Neural progenitor cell (in vitro differentiated cells): ENCODE measurements around the gene LRFN4. TPM values are rescaled to one million over a fixed set of nuclear protein-coding genes. Genes with fewer than 3 reads are reported as not detected.
A peak's percentile ranks its signal among the peaks of the same experiment; 100 is the strongest.

Experiments used
- DNase-seq: peaks from one replicate; pipeline ENCODE4 v3.0.0-alpha.2; 2016; ENCODE audit warnings: low spot score
- H2AFZ ChIP-seq: fragments of 200-600 bp; sonication (generic); replicated peaks from 2 replicates; pipeline ENCODE4 v1.6.1; 2016; ENCODE audit warnings: antibody characterized with exemption
- H3F3A ChIP-seq: fragments of 200-600 bp; sonication (generic); 2 replicates; pipeline ENCODE4 v1.6.1; 2016; ENCODE audit warnings: antibody characterized with exemption, low read depth
- H3K27ac ChIP-seq: fragments of 200-600 bp; sonication (generic); 2 replicates; pipeline ENCODE4 v1.5.1; 2016; ENCODE audit warnings: mild to moderate bottlenecking
- H3K27me3 ChIP-seq: fragments of 200-600 bp; sonication (generic); 2 replicates; pipeline ENCODE4 v1.6.1; 2016; ENCODE audit warnings: mild to moderate bottlenecking, moderate library complexity
- H3K36me3 ChIP-seq: fragments of 200-600 bp; sonication (generic); 2 replicates; pipeline ENCODE4 v1.5.1; 2016
- H3K4me1 ChIP-seq: fragments of 200-600 bp; sonication (generic); 2 replicates; pipeline ENCODE4 v1.6.1; 2016; ENCODE audit warnings: mixed run types
- H3K4me2 ChIP-seq: fragments of 200-600 bp; sonication (generic); 2 replicates; pipeline ENCODE4 v1.6.1; 2016
- H3K4me3 ChIP-seq: fragments of 200-600 bp; sonication (generic); 2 replicates; pipeline ENCODE4 v1.5.1; 2016
- H3K79me2 ChIP-seq: fragments of 200-600 bp; sonication (generic); 2 replicates; pipeline ENCODE4 v1.6.1; 2016; ENCODE audit warnings: low read depth
- H3K9ac ChIP-seq: fragments of 200-600 bp; sonication (generic); 2 replicates; pipeline ENCODE4 v1.6.1; 2016
- H3K9me3 ChIP-seq: fragments of 200-600 bp; sonication (generic); 2 replicates; pipeline ENCODE4 v1.5.1; 2016; ENCODE audit warnings: low read depth
- H4K20me1 ChIP-seq: fragments of 200-600 bp; sonication (generic); 2 replicates; pipeline ENCODE4 v1.6.1; 2016; ENCODE audit warnings: low read depth
- H3K27ac Mint-ChIP-seq: 3 replicates; pipeline ENCODE4 v1.8.0; 2021; ENCODE audit warnings: mixed read lengths
- H3K27me3 Mint-ChIP-seq: 2 replicates; pipeline ENCODE4 v1.8.0; 2022; ENCODE audit warnings: low read depth, mild to moderate bottlenecking, inconsistent platforms, moderate library complexity, mixed read lengths; ENCODE audit not compliant: insufficient read depth
- H3K36me3 Mint-ChIP-seq: 3 replicates; pipeline ENCODE4 v1.8.0; 2021; ENCODE audit warnings: mixed read lengths
- H3K4me1 Mint-ChIP-seq: 3 replicates; pipeline ENCODE4 v1.8.0; 2021; ENCODE audit warnings: mixed read lengths
- H3K4me3 Mint-ChIP-seq: 3 replicates; pipeline ENCODE4 v1.8.0; 2021; ENCODE audit warnings: mild to moderate bottlenecking, moderate library complexity, mixed read lengths
- H3K9me3 Mint-ChIP-seq: 3 replicates; pipeline ENCODE4 v1.8.0; 2020; ENCODE audit warnings: mixed read lengths
- CTCF ChIP-seq: fragments of 200-600 bp; sonication (generic); IDR thresholded peaks from 2 replicates; pipeline ENCODE4 v1.5.1; 2017; ENCODE audit warnings: antibody characterized with exemption, mild to moderate bottlenecking
- EZH2 ChIP-seq: fragments of 200-600 bp; sonication (generic); IDR thresholded peaks from 2 replicates; pipeline ENCODE4 v1.6.1; 2017; ENCODE audit warnings: antibody characterized with exemption, mild to moderate bottlenecking, moderate library complexity
- EZH2phosphoT487 ChIP-seq: fragments of 200-600 bp; sonication (generic); IDR thresholded peaks from 2 replicates; pipeline ENCODE4 v1.6.1; 2017; ENCODE audit warnings: antibody characterized with exemption
- total RNA-seq: library from RNA; depleted of rRNA; stranded (reverse); fragments of >200 nt; gene quantifications from 2 replicates; pipeline ENCODE4 v1.2.3, GENCODE V29; 2015; ENCODE audit warnings: low replicate concordance

The LRFN4 gene
- total RNA-seq, 1 donor from 2014 or later: 6.7 TPM

GRCh38 chr11:66880496-66881450, 23.9 kb downstream of the LRFN4 start:
- H3K27ac Mint-ChIP-seq: peak overlapping the region; percentile 74
- no peaks in the 10 kb centered on the region for H3K36me3 Mint-ChIP-seq
- no peaks in the 10 kb centered on the region for H3K27me3 ChIP-seq
- H3K9me3 ChIP-seq: no peaks in the 10 kb centered on the region
- TF ChIP-seq EZH2 (no peak), EZH2phosphoT487 (no peak), CTCF (no peak)
- H3F3A ChIP-seq: peaks cover 9% of the 10 kb centered on the region
- H3K79me2 ChIP-seq: no peaks in the 10 kb centered on the region
- H2AFZ ChIP-seq: no peak overlapping the region
- no peaks in the 10 kb centered on the region for H4K20me1 ChIP-seq
- H3K27ac ChIP-seq: no peak overlapping the region
- H3K9ac ChIP-seq: peak overlapping the region; percentile 7
- peaks cover 32% of the 10 kb centered on the region for H3K4me1 ChIP-seq
- peaks cover 53% of the 10 kb centered on the region for H3K4me1 Mint-ChIP-seq
- H3K27me3 Mint-ChIP-seq: peaks cover 5% of the 10 kb centered on the region
- H3K36me3 ChIP-seq: no peaks in the 10 kb centered on the region
- H3K9me3 Mint-ChIP-seq: no peaks in the 10 kb centered on the region
- peak overlapping the region; percentile 9 for H3K4me2 ChIP-seq
- no peak overlapping the region for H3K4me3 ChIP-seq
- H3K4me3 Mint-ChIP-seq: no peak overlapping the region
- no peak for DNase-seq

- peaks cover 54% of the 10 kb centered on the region for H3K4me1 Mint-ChIP-seq
- Histone ChIP-seq H3K36me3 (no peaks in the 10 kb centered on the region), H2AFZ (no peak overlapping the region), H4K20me1 (no peaks in the 10 kb centered on the region), H3F3A (peaks cover 9% of the 10 kb centered on the region), H3K9ac (no peak overlapping the region), H3K4me2 (no peak overlapping the region), H3K79me2 (no peaks in the 10 kb centered on the region), H3K27me3 (no peaks in the 10 kb centered on the region), H3K4me3 (no peak overlapping the region), H3K27ac (no peak overlapping the region), H3K4me1 (peaks cover 27% of the 10 kb centered on the region), H3K9me3 (no peaks in the 10 kb centered on the region)
- no peak for DNase-seq
- H3K9me3 Mint-ChIP-seq: no peaks in the 10 kb centered on the region
- no peak overlapping the region for H3K27ac Mint-ChIP-seq
- H3K36me3 Mint-ChIP-seq: no peaks in the 10 kb centered on the region
- H3K27me3 Mint-ChIP-seq: peaks cover 5% of the 10 kb centered on the region
- no peak overlapping the region for H3K4me3 Mint-ChIP-seq
- no peak for TF ChIP-seq CTCF
- TF ChIP-seq EZH2: no peak
- no peak for TF ChIP-seq EZH2phosphoT487
These were observed 24.6 kb downstream of the LRFN4 start for GRCh38 chr11:66881451-66881835.

GRCh38 chr11:66881927-66882452, 25.1 kb downstream of the LRFN4 start:
- no peaks in the 10 kb centered on the region for H3K79me2 ChIP-seq
- H4K20me1 ChIP-seq: no peaks in the 10 kb centered on the region
- H3K27ac ChIP-seq: peak overlapping the region; percentile 29
- H3K4me3 ChIP-seq: no peak overlapping the region
- peaks cover 9% of the 10 kb centered on the region for H3F3A ChIP-seq
- no peaks in the 10 kb centered on the region for H3K9me3 Mint-ChIP-seq
- TF ChIP-seq EZH2phosphoT487 (no peak), EZH2 (no peak), CTCF (no peak)
- H3K4me1 Mint-ChIP-seq: peaks cover 52% of the 10 kb centered on the region
- peaks cover 5% of the 10 kb centered on the region for H3K27me3 Mint-ChIP-seq
- no peak overlapping the region for H3K9ac ChIP-seq
- no peak overlapping the region for H3K4me2 ChIP-seq
- H3K9me3 ChIP-seq: no peaks in the 10 kb centered on the region
- H3K4me3 Mint-ChIP-seq: peak overlapping the region; percentile 17
- no peak for DNase-seq
- H3K27me3 ChIP-seq: no peaks in the 10 kb centered on the region
- no peaks in the 10 kb centered on the region for H3K36me3 Mint-ChIP-seq
- H3K4me1 ChIP-seq: peaks cover 23% of the 10 kb centered on the region
- H3K36me3 ChIP-seq: no peaks in the 10 kb centered on the region
- H2AFZ ChIP-seq: no peak overlapping the region
- H3K27ac Mint-ChIP-seq: peak overlapping the region; percentile 85
